T-cell (primary cell): ENCODE results near the gene WNK2. TPM values are rescaled to one million over a fixed set of nuclear protein-coding genes. Genes with fewer than 3 reads are reported as not detected.

Source experiments
- ATAC-seq, 4 experiments: fragments of 200-7000 bp in 3 of 4; fragments of 150-1000 bp in 1 of 4; cut with Tn5 transposase; replicated peaks in 1 of 4; 1 replicate in 3 of 4; 2 replicates in 1 of 4; pipeline ENCODE4 v1.10.0; 2021; ENCODE audit warnings: moderate library complexity in 3 of 4, mild to moderate bottlenecking in 2 of 4, moderate number of reproducible peaks in 1 of 4
- CTCF ChIA-PET, 2 donors: fragments of 300-600 bp; sonication (Branson Sonifier 250); formaldehyde crosslinking; loops; one replicate each; lab custom pipeline; 2022; ENCODE audit warnings: antibody characterized with exemption in 2 of 2; lab: Charles Lee
- POLR2A ChIA-PET, 2 donors: fragments of 300-600 bp; sonication (Branson Sonifier 250); formaldehyde crosslinking; loops; one replicate each; lab custom pipeline; 2022; ENCODE audit warnings: antibody characterized with exemption in 2 of 2; lab: Charles Lee
- DNase-seq, 35 experiments: peaks; one replicate each; pipeline versions ENCODE4 v3.0.0 to v3.0.0-alpha.2; 2013 to 2023
- H3K27ac ChIP-seq: one replicate; pipeline ENCODE4 v1.5.1; 2013; ENCODE audit warnings: low read length
- H3K27me3 ChIP-seq, 2 experiments: replicated peaks in 1 of 2; 1 replicate in 1 of 2; 2 replicates in 1 of 2; pipeline versions ENCODE4 v1.6.1 to v1.7.0; 2013; ENCODE audit warnings: low read length in 1 of 2, mixed read lengths in 1 of 2; ENCODE audit not compliant: control insufficient read depth in 2 of 2, insufficient read depth in 2 of 2; ENCODE audit errors: extremely low read depth in 1 of 2
- H3K36me3 ChIP-seq, 2 donors: 1 replicate in 1 of 2; 2 replicates in 1 of 2; pipeline versions ENCODE4 v1.6.1 to v1.7.0; 2013; ENCODE audit warnings: low read length in 1 of 2; ENCODE audit not compliant: control insufficient read depth in 2 of 2, insufficient read depth in 1 of 2; ENCODE audit errors: extremely low read depth in 1 of 2
- H3K4me1 ChIP-seq, 2 experiments: 1 replicate in 1 of 2; 2 replicates in 1 of 2; pipeline versions ENCODE4 v1.6.1 to v1.7.0; 2013; ENCODE audit warnings: low read length in 2 of 2, mixed read lengths in 1 of 2; ENCODE audit not compliant: insufficient read depth in 2 of 2, control insufficient read depth in 1 of 2; ENCODE audit errors: extremely low read depth in 1 of 2
- H3K4me3 ChIP-seq, 2 donors: 1 replicate in 1 of 2; 2 replicates in 1 of 2; pipeline versions ENCODE4 v1.5.1 to v1.7.0; 2013; ENCODE audit warnings: mild to moderate bottlenecking in 2 of 2, low read length in 1 of 2, moderate library complexity in 1 of 2; ENCODE audit not compliant: control insufficient read depth in 1 of 2; ENCODE audit errors: extremely low read depth in 1 of 2
- H3K9me3 ChIP-seq: 2 replicates; pipeline ENCODE4 v1.7.0; 2013
- H3K27ac Mint-ChIP-seq, 2 donors: one replicate each; pipeline ENCODE4 v1.8.0; 2020 to 2021; ENCODE audit warnings: mild to moderate bottlenecking in 2 of 2, mixed read lengths in 2 of 2
- H3K27me3 Mint-ChIP-seq, 2 donors: one replicate each; pipeline ENCODE4 v1.8.0; 2021 to 2022; ENCODE audit warnings: mixed read lengths in 2 of 2
- H3K36me3 Mint-ChIP-seq: one replicate; pipeline ENCODE4 v1.8.0; 2021; ENCODE audit warnings: mixed read lengths
- H3K4me1 Mint-ChIP-seq, 3 donors: one replicate each; pipeline ENCODE4 v1.8.0; 2020 to 2022; ENCODE audit warnings: mixed read lengths in 3 of 3, mild to moderate bottlenecking in 1 of 3
- H3K4me3 Mint-ChIP-seq, 3 donors: one replicate each; pipeline ENCODE4 v1.8.0; 2020 to 2022; ENCODE audit warnings: mild to moderate bottlenecking in 3 of 3, mixed read lengths in 3 of 3, moderate library complexity in 3 of 3
- H3K9me3 Mint-ChIP-seq, 3 donors: one replicate each; pipeline ENCODE4 v1.8.0; 2020 to 2022; ENCODE audit warnings: mixed read lengths in 3 of 3
- WGBS: methylation state at CpG from one replicate; pipeline ENCODE4 v1.1.5; 2013; ENCODE audit warnings: missing lambda C conversion rate; ENCODE audit not compliant: insufficient coverage; 5-methylcytosine and 5-hydroxymethylcytosine counted together
- total RNA-seq, 35 experiments: library from RNA in 6 of 35; stranded (reverse) in 6 of 35; fragments of 120-200 nt in 1 of 35; gene quantifications; one replicate each; pipeline versions ENCODE4 v1.2.1 to v1.2.4 and lab custom pipeline; 2013 to 2026

The WNK2 gene
- total RNA-seq, 5 donors from 2014 or later (not counting 1 experiment from before 2014, with no cell fraction given), result 0.12 to 0.95 (median 0.48) TPM

DNA sequence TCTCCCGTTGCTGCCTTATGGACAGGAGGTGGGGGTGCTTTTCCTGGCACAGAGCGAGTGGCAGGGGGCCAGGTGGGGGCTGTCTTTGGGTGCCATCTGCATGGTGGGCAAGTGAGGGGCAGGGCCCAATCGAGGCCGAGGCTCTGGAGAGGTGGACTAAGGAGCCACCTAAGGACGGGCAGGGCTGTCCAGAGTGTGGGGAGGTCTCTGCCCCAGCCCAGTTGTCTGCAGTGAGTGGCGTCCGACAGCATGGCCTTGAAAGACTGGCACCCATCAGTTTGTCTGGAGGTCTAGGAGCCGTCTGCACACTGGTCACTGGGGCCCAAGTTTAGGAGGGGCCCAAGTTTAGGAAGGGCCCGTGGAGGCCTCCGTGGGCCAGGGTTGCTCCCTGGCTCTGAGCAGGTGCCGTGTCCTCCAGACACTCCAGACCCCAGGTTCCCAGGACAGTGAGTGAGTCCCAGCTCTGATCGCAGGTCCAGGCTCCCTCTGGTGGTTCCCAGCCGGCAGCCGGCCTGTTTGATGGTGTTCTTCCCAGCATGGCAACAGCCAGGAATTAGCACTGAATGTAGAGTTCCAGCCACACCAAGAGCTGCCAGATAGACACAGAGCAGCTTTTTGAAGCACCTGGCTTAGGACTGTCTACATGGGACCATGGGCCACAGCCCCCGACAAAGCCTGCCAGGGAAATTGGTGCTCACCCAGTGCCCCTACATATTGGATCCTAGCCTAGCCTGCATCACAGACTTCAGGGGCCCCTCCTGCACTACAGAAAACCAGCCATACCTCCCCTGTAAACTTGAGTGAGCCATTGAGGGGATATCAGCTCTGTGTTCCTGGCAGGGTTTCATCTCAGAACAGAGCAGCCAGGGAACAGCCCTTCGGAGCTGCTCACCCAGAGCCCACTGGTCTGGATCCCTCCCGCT lies 120.9 kb downstream of the WNK2 start:
- DNase-seq, result peak in 4 of 35 experiments; percentile 9 to 32 (median 12)
- H3K27ac Mint-ChIP-seq, result no peak overlapping the region
- no peaks in the 10 kb centered on the region for H3K36me3 Mint-ChIP-seq
- POLR2A ChIA-PET, result interaction anchor here in 1 of 2 donors (0.5 kb wide), 1 partner anchor 12 kb away, joined by 3 read pairs; no protein-coding TSS in a partner anchor
- Histone ChIP-seq H3K27ac (no peak overlapping the region), H3K9me3 (no peaks in the 10 kb centered on the region), H3K4me1 (peaks cover 0 to 5% of the 10 kb centered on the region in 2 experiments), H3K36me3 (no peaks in the 10 kb centered on the region), H3K4me3 (no peak overlapping the region), H3K27me3 (peaks cover 0 to 28% of the 10 kb centered on the region in 2 experiments)
- H3K4me3 Mint-ChIP-seq, result no peak overlapping the region
- no peak for ATAC-seq
- CTCF ChIA-PET, result interaction anchor here in 1 of 2 donors (0.7 kb wide), 1 partner anchor 11 kb away, joined by 5 read pairs; no protein-coding TSS in a partner anchor
- H3K9me3 Mint-ChIP-seq, result no peaks in the 10 kb centered on the region
- no peaks in the 10 kb centered on the region for H3K27me3 Mint-ChIP-seq
- peaks cover 0 to 6% (median 0%) of the 10 kb centered on the region in 3 donors for H3K4me1 Mint-ChIP-seq
- 80% methylated on average over 15 of the region's 17 CpGs for WGBS

DNA sequence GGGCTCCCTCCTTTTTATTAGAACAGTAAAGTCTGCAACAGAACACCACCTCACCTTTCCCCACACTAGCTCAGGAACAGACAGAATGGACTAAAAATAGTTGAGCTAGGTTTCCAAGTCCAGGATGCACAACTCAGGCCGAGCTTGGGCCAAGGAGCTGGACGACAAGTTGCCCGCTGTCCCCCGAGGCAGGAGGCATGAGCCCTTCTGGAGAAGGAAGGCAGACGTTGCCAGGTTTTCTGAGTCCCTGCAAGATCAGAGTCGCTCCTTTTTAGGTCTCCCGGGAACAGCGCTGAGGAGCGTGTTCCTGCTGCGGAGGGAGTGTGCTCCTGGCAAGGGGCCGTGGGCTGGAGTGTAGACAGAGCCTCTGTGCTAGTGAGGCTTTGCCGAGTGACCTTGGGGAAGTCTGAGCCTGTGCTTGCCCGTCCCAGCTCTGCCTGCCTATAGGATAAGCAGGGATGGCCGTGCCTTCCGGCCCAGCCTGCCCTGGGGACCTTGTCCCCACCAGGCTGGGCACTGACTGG lies 121.6 kb downstream of the WNK2 start:
- Mint-ChIP-seq H3K9me3 (no peaks in the 10 kb centered on the region), H3K4me3 (no peak overlapping the region), H3K27me3 (peaks cover 0 to 1% of the 10 kb centered on the region in 2 donors), H3K27ac (no peak overlapping the region), H3K36me3 (no peaks in the 10 kb centered on the region), H3K4me1 (peaks cover 0 to 6% (median 0%) of the 10 kb centered on the region in 3 donors)
- CTCF ChIA-PET, result interaction anchor here in 1 of 2 donors (0.7 kb wide), 1 partner anchor 10 kb away, joined by 5 read pairs; no protein-coding TSS in a partner anchor
- WGBS, result 81% methylated on average over 15 of the region's 15 CpGs
- Histone ChIP-seq H3K4me1 (peaks cover 0 to 5% of the 10 kb centered on the region in 2 experiments), H3K27ac (no peak overlapping the region), H3K4me3 (no peak overlapping the region), H3K36me3 (no peaks in the 10 kb centered on the region), H3K9me3 (no peaks in the 10 kb centered on the region), H3K27me3 (peaks cover 0 to 28% of the 10 kb centered on the region in 2 experiments)
- no peak for ATAC-seq
- POLR2A ChIA-PET, result no interaction called here
- peak in 1 of 35 experiments; percentile 5 for DNase-seq

DNA sequence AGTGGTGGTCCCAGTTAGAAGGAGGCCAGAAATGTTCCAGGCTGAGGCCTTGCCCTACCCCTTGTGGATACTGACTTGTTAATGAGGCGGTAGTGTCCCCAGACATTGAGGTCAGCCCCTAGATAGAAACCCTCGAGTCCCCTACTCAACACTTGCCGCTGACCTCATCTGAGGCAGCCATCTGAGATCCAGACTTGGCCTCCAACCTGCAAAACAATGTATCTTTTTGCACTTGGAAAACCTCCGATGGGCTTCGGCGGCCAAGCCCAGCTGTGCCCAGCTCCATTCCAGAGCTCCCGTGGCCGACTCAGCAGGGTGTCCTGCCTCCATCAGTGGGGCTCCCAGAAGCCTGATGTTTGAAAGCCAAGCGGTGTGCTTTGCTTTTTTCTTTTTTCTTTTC lies 122.1 kb downstream of the WNK2 start:
- no peak overlapping the region for H3K4me3 ChIP-seq
- H3K4me3 Mint-ChIP-seq, result no peak overlapping the region
- CTCF ChIA-PET, result no interaction called here
- no peak overlapping the region for H3K27ac Mint-ChIP-seq
- DNase-seq (no peak), ATAC-seq (no peak)
- peaks cover 0 to 6% (median 0%) of the 10 kb centered on the region in 3 donors for H3K4me1 Mint-ChIP-seq
- no peaks in the 10 kb centered on the region for H3K36me3 ChIP-seq
- H3K36me3 Mint-ChIP-seq, result no peaks in the 10 kb centered on the region
- no peak overlapping the region for H3K27ac ChIP-seq
- no peaks in the 10 kb centered on the region for H3K9me3 Mint-ChIP-seq
- peaks cover 0 to 24% of the 10 kb centered on the region in 2 experiments for H3K27me3 ChIP-seq
- peaks cover 0 to 5% of the 10 kb centered on the region in 2 experiments for H3K4me1 ChIP-seq
- H3K9me3 ChIP-seq, result no peaks in the 10 kb centered on the region
- WGBS, result 85% methylated on average over 8 of the region's 9 CpGs
- POLR2A ChIA-PET, result interaction anchor here in 1 of 2 donors (0.6 kb wide), 1 partner anchor 20 kb away, joined by 3 read pairs; no protein-coding TSS in a partner anchor
- peaks cover 0 to 1% of the 10 kb centered on the region in 2 donors for H3K27me3 Mint-ChIP-seq

DNA sequence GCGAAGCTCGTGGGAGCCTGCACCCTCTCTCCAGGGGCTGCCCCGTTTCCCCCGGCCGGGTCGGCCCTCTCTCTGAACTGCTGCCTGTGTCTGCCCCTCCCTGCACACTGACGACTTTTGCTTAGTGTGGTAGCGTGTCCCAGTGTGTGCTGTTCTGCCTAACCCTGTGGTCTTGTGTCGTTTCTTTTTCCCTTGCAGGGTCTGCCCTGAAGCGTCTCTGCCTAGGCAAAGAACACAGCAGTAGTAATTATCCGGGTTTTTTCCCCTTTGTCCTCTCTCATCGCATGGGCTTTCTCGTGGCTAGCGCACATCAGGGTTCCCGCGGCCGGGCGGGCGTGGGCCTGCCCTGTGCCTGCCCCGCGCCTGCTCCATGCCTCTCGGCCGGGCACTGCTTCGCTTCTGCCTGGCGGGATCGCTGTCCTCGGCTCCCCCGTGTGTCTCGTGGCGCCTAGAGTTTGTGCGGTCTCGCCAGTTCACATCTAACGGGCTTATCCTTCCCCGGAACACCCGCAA lies 122.7 kb downstream of the WNK2 start:
- no peaks in the 10 kb centered on the region for H3K36me3 ChIP-seq
- 89% methylated on average over 33 of the region's 35 CpGs for WGBS
- peaks cover 0 to 6% (median 0%) of the 10 kb centered on the region in 3 donors for H3K4me1 Mint-ChIP-seq
- peaks cover 0 to 1% of the 10 kb centered on the region in 2 donors for H3K27me3 Mint-ChIP-seq
- H3K9me3 Mint-ChIP-seq, result no peaks in the 10 kb centered on the region
- no peak overlapping the region for H3K4me3 ChIP-seq
- no peak for ATAC-seq
- H3K36me3 Mint-ChIP-seq, result no peaks in the 10 kb centered on the region
- no peak overlapping the region for H3K27ac Mint-ChIP-seq
- POLR2A ChIA-PET, result interaction anchor here in 1 of 2 donors (0.6 kb wide), 1 partner anchor 19 kb away, joined by 3 read pairs; no protein-coding TSS in a partner anchor
- peaks cover 0 to 5% of the 10 kb centered on the region in 2 experiments for H3K4me1 ChIP-seq
- peaks cover 0 to 21% of the 10 kb centered on the region in 2 experiments for H3K27me3 ChIP-seq
- no peaks in the 10 kb centered on the region for H3K9me3 ChIP-seq
- H3K4me3 Mint-ChIP-seq, result no peak overlapping the region
- CTCF ChIA-PET, result no interaction called here
- H3K27ac ChIP-seq, result no peak overlapping the region
- DNase-seq, result peak in 1 of 35 experiments; percentile 7

DNA sequence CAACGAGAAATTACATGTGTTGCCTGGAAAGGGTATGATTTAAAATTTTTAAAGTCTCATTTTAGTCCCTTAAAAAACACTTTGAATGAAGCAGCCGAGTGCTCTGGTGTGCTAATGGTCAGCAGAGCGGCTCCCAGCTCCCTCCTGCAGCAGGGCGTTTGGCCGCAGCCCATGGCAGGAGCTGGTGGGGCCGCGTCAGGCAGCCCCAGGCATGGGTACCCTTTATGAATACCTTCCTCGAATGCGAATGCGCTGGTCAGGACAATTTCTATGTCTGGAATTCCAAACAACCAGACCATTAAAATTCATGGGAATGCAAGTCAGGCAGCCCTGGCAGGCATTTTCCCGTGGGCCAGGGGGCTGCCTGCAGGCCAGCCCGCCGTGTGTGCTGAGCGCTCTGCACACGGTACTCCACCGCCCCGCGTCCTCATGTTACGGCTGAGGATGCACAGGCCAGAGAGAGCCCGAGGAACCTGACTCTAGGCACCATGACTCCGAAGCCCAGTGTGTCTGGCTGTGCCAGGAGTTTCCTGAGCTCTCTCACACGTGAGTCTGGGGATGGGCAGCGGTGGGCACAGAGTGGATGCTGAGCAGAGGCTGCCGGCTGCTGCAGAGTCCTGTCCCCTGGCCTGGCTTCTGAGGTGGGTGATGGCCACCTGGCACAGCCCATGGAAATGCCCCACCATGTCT lies 123.7 kb downstream of the WNK2 start:
- Histone ChIP-seq H3K4me1 (peaks cover 0 to under 1% of the 10 kb centered on the region in 2 experiments), H3K4me3 (no peak overlapping the region), H3K27me3 (peaks cover 0 to 16% of the 10 kb centered on the region in 2 experiments), H3K9me3 (no peaks in the 10 kb centered on the region), H3K36me3 (no peaks in the 10 kb centered on the region), H3K27ac (no peak overlapping the region)
- H3K9me3 Mint-ChIP-seq, result no peaks in the 10 kb centered on the region
- H3K4me3 Mint-ChIP-seq, result no peak overlapping the region
- H3K27me3 Mint-ChIP-seq, result peaks cover 2% of the 10 kb centered on the region in 2 donors
- ATAC-seq (no peak), DNase-seq (no peak)
- H3K4me1 Mint-ChIP-seq, result peaks cover under 1 to 1% (median under 1%) of the 10 kb centered on the region in 3 donors
- ChIA-PET CTCF (interaction anchor here in 1 of 2 donors (0.5 kb wide), 1 partner anchor 15 kb away, joined by 3 read pairs; no protein-coding TSS in a partner anchor), POLR2A (no interaction called here)
- H3K36me3 Mint-ChIP-seq, result no peaks in the 10 kb centered on the region
- WGBS, result 87% methylated on average over 23 of the region's 24 CpGs
- H3K27ac Mint-ChIP-seq, result no peak overlapping the region
